Ascending aorta (tissue), 2 donors: ENCODE data around the gene MCEE. TPM values are rescaled to one million over a fixed set of nuclear protein-coding genes. Genes with fewer than 3 reads are reported as not detected.

Experiments used
- DNase-seq, 2 donors: peaks; one replicate each; pipeline ENCODE4 v3.0.0-alpha.2; 2019; ENCODE audit warnings: low spot score in 2 of 2
- H3K27ac ChIP-seq, 2 donors: fragments of 200-600 bp; sonication (generic); one replicate each; pipeline ENCODE4 v1.5.1; 2016 to 2017; ENCODE audit warnings: mild to moderate bottlenecking in 1 of 2
- H3K27me3 ChIP-seq: fragments of 200-600 bp; sonication (generic); one replicate; pipeline ENCODE4 v1.5.1; 2017
- H3K36me3 ChIP-seq, 2 donors: fragments of 200-600 bp; sonication (generic); one replicate each; pipeline ENCODE4 v1.5.1; 2016
- H3K4me1 ChIP-seq, 2 donors: fragments of 200-600 bp; sonication (generic); one replicate each; pipeline ENCODE4 v1.5.1; 2016 to 2017; ENCODE audit warnings: mild to moderate bottlenecking in 1 of 2
- H3K4me3 ChIP-seq, 2 donors: fragments of 200-600 bp; sonication (generic); one replicate each; pipeline ENCODE4 v1.5.1; 2016 to 2017; ENCODE audit warnings: mild to moderate bottlenecking in 1 of 2
- H3K9me3 ChIP-seq, 2 donors: fragments of 200-600 bp; sonication (generic); one replicate each; pipeline ENCODE4 v1.5.1; 2016
- CTCF ChIP-seq, 3 experiments: fragments of 200-600 bp in 2 of 3; fragments of 450-650 bp in 1 of 3; sonication (generic) in 2 of 3; IDR thresholded peaks; one replicate each; pipeline ENCODE4 v1.5.1; 2016 to 2019; ENCODE audit warnings: antibody characterized with exemption in 3 of 3, mild to moderate bottlenecking in 1 of 3, moderate library complexity in 1 of 3
- intact Hi-C: fragments of 100-400 bp; cut with DNase I; formaldehyde crosslinking; loops from one replicate; pipeline ENCODE4 v1.15.1; 2023
- total RNA-seq: library from RNA; depleted of rRNA; stranded (reverse); fragments of >200 nt; gene quantifications from one replicate; pipeline ENCODE4 v1.1.0, GENCODE V29; 2016

Gene MCEE
- total RNA-seq, 1 donor from 2014 or later, result 2.0 TPM

- peaks cover 6 to 22% of the 10 kb centered on the region in 2 donors for H3K4me1 ChIP-seq
- peaks cover 4 to 10% of the 10 kb centered on the region in 2 donors for H3K36me3 ChIP-seq
- DNase-seq, result peak; percentile 86 to 98
- TF ChIP-seq CTCF (IDR thresholded peaks at IDR 0.05), result no peak
- H3K27me3 ChIP-seq, result no peaks in the 10 kb centered on the region
- H3K4me3 ChIP-seq, result peak within 1 kb of the TSS; percentile 66 to 84
- intact Hi-C loops, result loop anchor here (1.0 to 10.0 kb wide), 6 partner anchors 62 to 774 kb away; partner anchors contain the start of genes ANKRD53, MCEE, MPHOSPH10 and PAIP2B
- H3K9me3 ChIP-seq, result no peaks in the 10 kb centered on the region
- peak within 1 kb of the TSS; percentile 81 to 97 for H3K27ac ChIP-seq
These were observed 61.6 kb downstream of the MCEE start, which contains the start of gene NAGK for GRCh38 chr2:71068218-71069035. NAGK (plus strand) TSS chr2:71068648; CDS start chr2:71068684, 36 bp downstream.

GRCh38 chr2:71067567-71068217 lies 62.3 kb downstream of the MCEE start:
- peak in 1 of 3 experiments; percentile 8 for TF ChIP-seq CTCF (IDR thresholded peaks at IDR 0.05)
- DNase-seq, result no peak
- Histone ChIP-seq H3K36me3 (peaks cover 2% of the 10 kb centered on the region in 2 donors), H3K27me3 (no peaks in the 10 kb centered on the region), H3K27ac (peak overlapping the region; percentile 81 to 97), H3K4me3 (peak overlapping the region; percentile 66 to 84), H3K4me1 (peaks cover 6 to 22% of the 10 kb centered on the region in 2 donors), H3K9me3 (no peaks in the 10 kb centered on the region)
- intact Hi-C loops, result loop anchor here (1.0 to 10.0 kb wide), 6 partner anchors 63 to 773 kb away; partner anchors contain the start of genes ANKRD53, MCEE, MPHOSPH10 and PAIP2B

DNA sequence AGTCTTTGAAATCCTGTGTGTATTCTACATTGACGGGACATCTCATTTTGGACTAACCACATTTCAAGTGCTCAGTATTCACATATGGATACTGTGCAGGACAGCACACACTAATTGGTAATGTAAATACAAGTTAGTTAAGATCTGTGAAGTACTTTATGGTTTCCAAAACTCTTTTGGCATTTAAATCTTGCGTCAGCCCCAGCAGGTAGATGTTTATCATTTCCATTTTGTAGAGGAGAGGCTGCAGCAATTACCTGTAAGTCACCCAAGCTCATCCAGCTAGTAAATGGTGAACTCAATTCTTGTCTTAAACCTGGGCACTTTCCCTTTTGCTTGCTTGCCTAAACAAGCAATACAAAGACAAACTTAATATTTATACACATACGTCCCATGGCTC lies 63.2 kb downstream of the MCEE start:
- DNase-seq, result no peak
- Histone ChIP-seq H3K9me3 (no peaks in the 10 kb centered on the region), H3K4me3 (no peak overlapping the region), H3K27me3 (no peaks in the 10 kb centered on the region), H3K27ac (no peak overlapping the region), H3K4me1 (peaks cover 6 to 22% of the 10 kb centered on the region in 2 donors), H3K36me3 (peaks cover 0 to 2% of the 10 kb centered on the region in 2 donors)
- intact Hi-C loops, result loop anchor here (5.0 to 10.0 kb wide), 2 partner anchors 265 to 772 kb away; partner anchors contain the start of genes SNRPG and ZNF638
- TF ChIP-seq CTCF (IDR thresholded peaks at IDR 0.05), result no peak

DNA sequence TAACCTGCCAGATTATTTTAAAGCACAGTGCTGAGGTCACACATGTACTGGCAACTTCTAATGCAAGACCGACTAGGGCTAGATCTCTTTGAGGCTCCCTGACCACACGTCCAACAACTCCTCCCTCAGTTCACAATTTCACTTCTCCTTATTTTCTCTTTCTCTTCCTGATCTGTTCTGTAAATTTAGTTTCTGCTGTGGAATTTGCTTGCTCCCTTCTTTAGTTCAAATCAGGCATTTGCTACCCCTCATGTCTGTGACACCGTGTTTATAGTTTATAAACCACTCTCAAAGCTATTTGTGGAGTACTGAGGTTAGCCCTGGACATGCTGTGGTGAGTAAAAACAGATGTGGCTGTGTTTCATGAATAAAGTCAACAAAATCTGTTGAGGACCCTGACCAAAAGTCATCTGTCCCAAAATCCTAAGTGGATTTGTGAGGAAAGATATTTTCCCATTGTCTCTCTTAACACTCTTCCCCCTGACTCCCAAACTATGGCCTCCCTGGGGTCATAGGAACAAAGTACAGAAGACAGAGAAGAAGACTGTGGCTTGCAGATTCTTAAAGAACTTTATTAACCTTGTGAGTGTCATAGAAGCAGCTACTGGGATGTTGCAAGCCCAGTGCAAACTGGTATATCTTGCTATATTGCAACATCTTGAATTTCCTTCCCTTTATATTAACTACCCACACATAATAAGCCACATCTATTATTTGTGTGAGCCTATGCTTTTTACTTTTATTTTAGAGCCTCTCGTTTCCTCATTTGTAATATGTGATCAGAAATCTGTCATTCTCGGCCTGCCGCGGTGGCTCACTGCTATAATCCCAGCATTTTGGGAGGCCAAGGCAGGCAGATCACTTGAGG lies 65.0 kb downstream of the MCEE start:
- no peak for TF ChIP-seq CTCF (IDR thresholded peaks at IDR 0.05)
- intact Hi-C loops, result loop anchor here (5.0 to 10.0 kb wide), 2 partner anchors 267 to 770 kb away; partner anchors contain the start of genes SNRPG and ZNF638

More for the DNA sequence above, 65.0 kb downstream of the MCEE start:
- H3K36me3 ChIP-seq, result no peaks in the 10 kb centered on the region
- H3K4me3 ChIP-seq, result no peak overlapping the region
- H3K27me3 ChIP-seq, result no peaks in the 10 kb centered on the region
- no peak for DNase-seq
- H3K27ac ChIP-seq, result peak overlapping the region in 1 of 2 donors; percentile 26
- no peaks in the 10 kb centered on the region for H3K9me3 ChIP-seq
- peaks cover 6 to 13% of the 10 kb centered on the region in 2 donors for H3K4me1 ChIP-seq
